ENCODE data around the gene TROAP.
"Not testable (repeated sequence)": the region's sequence is repeated elsewhere in the genome, so short reads cannot be mapped to it uniquely, and the experiment has no call there.

Gene TROAP

DNA sequence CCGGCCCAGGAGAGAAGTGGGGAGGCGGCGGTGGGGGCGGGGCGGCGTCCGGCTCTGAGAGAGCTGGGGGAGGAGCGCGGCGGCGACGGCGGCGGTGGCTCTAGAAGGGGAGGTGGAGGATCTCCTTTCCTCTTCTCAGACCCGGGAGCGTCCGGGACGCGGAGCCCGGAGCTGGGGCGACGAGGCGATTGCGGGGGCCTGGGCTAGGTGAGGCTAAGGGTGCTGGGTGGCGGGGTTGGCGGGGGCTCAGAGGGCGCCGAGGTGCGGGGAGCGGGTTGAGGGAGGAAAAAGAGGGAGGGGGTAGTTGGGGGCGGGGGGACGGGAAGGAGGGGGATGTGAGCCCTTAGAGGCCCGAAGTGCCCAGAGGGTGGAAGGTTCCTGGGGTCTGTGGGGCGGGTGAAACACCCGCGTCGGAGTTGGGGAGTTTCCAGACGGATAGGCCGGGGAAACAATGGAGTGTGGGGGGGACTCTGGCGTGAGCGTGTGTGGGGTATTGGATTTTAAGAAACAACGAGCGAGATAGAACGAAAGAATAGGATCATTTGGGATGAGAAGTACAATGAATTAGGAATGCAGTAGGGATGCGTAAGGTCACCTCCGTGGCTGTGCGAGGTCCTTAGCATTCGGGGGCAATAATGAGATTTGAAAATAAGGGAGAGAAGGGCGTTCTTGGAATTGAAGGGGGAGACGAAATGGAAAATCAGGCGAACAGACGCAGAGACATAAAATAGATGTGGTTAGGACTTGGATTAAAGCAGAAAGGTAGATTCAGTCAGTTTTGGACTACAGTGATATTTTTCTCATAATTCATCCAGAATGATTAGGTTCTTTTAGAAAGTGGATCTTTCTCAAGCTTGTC lies 44.6 kb downstream of the TROAP start, which contains the start of gene SPATS2:
Gene SPATS2 (plus strand): TSS at position 82 of the 859 bp plus-strand sequence. CDS start 93,551 bp downstream, outside the sequence.
- TF ChIP-seq, protein P1, sequence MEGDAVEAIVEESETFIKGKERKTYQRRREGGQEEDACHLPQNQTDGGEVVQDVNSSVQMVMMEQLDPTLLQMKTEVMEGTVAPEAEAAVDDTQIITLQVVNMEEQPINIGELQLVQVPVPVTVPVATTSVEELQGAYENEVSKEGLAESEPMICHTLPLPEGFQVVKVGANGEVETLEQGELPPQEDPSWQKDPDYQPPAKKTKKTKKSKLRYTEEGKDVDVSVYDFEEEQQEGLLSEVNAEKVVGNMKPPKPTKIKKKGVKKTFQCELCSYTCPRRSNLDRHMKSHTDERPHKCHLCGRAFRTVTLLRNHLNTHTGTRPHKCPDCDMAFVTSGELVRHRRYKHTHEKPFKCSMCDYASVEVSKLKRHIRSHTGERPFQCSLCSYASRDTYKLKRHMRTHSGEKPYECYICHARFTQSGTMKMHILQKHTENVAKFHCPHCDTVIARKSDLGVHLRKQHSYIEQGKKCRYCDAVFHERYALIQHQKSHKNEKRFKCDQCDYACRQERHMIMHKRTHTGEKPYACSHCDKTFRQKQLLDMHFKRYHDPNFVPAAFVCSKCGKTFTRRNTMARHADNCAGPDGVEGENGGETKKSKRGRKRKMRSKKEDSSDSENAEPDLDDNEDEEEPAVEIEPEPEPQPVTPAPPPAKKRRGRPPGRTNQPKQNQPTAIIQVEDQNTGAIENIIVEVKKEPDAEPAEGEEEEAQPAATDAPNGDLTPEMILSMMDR (IDR thresholded peaks at IDR 0.05; ENCODE audit: borderline replicate concordance, control extremely low read depth, extremely low read depth, insufficient read depth, missing control alignments): no peak
- in situ Hi-C loops (cut with MboI; ENCODE audit: low sequenced_read_pairs, unreplicated experiment): no loop called here
- DNase-seq (ENCODE audit: low spot score): no peak

DNA sequence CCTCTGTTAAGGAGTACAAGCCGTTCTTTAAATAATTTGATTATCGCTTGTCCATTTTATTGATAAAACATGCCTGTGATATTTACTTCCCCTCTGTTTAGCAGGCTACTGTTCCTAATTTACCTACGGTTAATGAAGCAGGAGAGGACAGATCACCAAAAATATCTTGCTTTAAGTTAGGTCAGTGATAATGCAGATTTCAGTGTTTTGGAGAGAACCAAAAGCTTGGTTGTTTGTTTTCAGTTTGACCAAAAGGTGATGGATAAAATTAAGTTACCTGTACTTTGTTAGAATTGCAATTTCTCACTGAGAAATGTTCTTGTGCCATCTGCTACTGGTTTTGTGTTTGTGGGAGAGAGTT lies 45.2 kb downstream of the TROAP start:
- in situ Hi-C loops (cut with MboI; ENCODE audit: low sequenced_read_pairs, unreplicated experiment): no loop called here
- DNase-seq (ENCODE audit: low spot score): no peak
- TF ChIP-seq, protein P1 (IDR thresholded peaks at IDR 0.05; ENCODE audit: borderline replicate concordance, control extremely low read depth, extremely low read depth, insufficient read depth, missing control alignments): no peak

DNA sequence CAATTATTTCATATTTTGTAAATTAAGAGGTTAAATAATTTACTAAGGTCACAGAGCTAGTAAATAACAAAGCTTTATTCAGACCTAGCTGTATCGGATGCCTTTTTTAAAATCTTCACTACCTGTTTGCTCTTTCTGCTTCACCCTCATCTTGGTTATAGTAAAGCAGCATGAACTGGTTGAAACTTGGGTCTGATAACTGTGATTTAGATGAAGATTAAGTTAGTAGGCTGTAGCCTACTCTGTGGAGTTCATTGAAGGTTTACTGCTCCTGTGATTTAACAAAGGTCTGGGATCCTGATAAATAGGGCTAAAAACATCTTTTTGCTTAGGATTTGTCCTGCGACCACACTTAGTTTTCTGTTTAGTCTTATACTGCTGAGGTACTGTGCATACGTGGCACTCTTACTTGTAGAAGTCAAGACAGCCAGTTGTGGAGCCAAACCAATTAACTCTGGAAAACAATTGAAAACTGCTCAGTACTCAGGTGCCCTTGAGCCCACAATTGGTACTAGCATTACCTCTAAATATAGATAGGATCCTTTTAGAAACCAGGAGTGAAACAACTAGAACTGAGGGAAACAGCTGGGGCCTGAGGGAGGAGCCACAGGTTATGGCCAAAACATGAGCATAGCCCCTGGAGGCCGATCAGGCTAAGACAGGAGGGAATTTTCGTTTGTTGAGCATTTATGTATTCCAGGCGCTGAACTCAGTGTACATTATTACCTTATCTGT lies 46.5 kb downstream of the TROAP start:
- TF ChIP-seq, protein P1 (IDR thresholded peaks at IDR 0.05; ENCODE audit: borderline replicate concordance, control extremely low read depth, extremely low read depth, insufficient read depth, missing control alignments): peak; percentile 10
- DNase-seq (ENCODE audit: low spot score): peak; percentile 64
- in situ Hi-C loops (cut with MboI; ENCODE audit: low sequenced_read_pairs, unreplicated experiment): no loop called here

DNA sequence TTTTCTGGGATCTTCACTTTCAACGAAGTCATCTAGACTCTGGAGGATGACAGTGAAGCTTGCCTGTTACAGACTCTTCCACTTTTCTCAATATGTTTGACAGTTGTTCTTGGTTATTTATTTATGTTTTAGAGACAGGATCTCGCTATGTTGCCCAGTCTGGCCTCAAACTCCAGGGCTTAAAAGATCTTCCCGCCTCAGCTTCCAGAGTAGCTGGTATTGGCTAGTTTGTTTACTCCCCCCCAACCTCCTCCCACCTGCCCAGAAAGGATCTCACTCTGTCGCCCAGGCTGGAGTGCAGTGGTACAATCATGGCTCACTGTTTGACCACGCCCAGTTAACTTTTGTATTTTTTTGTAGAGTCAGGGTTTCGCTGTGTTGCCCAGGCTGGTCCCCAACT lies 47.5 kb downstream of the TROAP start:
- in situ Hi-C loops (cut with MboI; ENCODE audit: low sequenced_read_pairs, unreplicated experiment): no loop called here
- DNase-seq (ENCODE audit: low spot score): no peak
- TF ChIP-seq, protein P1 (IDR thresholded peaks at IDR 0.05; ENCODE audit: borderline replicate concordance, control extremely low read depth, extremely low read depth, insufficient read depth, missing control alignments): no peak

DNA sequence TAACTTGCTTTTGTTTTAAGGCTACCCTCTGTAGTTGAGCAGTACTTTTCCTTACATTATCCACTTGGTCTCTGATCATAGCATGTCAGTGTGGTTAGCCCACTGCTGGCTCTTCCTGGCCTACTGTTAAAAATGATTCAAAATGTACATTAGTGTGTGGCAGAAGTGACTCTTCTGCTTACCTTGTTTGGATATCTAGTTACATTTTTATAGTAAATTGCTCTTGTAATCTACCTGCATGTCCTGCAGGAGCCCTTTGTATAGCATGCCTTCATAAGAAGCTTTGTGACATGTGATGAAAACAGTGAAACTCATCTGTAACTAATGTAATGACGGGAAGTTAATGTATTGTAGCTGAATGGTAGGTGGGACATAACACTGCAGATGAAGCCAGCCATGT lies 52.4 kb downstream of the TROAP start:
- TF ChIP-seq, protein P1 (IDR thresholded peaks at IDR 0.05; ENCODE audit: borderline replicate concordance, control extremely low read depth, extremely low read depth, insufficient read depth, missing control alignments): no peak
- in situ Hi-C loops (cut with MboI; ENCODE audit: low sequenced_read_pairs, unreplicated experiment): no loop called here
- no peak for DNase-seq (ENCODE audit: low spot score)

DNA sequence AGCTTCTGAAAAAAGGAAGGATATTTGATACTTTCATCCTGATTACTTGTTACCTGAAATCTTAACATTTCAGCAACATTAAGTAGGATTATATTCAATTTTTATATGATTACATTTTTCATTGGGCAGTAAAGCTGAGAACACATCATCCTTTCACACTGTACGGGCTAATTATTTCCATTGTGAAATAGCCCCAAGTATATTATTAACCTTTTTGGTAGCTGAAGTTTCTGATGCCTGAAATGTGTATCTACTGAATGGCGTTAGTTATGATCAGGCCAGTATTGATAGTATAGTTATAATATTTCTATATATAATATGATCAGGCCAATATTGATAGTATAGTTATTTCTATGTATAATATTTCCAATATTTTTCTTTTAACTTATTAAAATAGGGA lies 54.3 kb downstream of the TROAP start:
- TF ChIP-seq, protein P1 (IDR thresholded peaks at IDR 0.05; ENCODE audit: borderline replicate concordance, control extremely low read depth, extremely low read depth, insufficient read depth, missing control alignments): no peak
- no peak for DNase-seq (ENCODE audit: low spot score)
- in situ Hi-C loops (cut with MboI; ENCODE audit: low sequenced_read_pairs, unreplicated experiment): no loop called here

DNA sequence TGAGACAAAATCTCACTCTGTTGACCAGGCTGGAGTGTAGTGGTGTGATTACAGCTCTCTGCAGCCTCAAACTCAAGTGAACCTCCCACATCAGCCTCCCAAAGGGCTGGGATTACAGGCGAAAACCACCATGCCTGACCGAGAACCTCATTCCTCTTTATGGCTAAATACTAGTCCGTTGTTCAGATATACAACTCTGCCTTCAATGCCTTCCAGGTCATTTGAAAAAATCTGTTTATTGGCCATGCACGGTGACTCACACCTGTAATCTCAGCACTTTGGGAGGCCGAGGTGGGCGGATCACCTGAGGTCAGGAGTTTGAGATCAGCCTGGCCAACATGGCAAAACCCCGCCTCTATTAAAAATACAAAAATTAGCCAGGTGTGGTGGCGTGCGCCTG lies 57.1 kb downstream of the TROAP start:
- DNase-seq (ENCODE audit: low spot score); in situ Hi-C loops (cut with MboI; ENCODE audit: low sequenced_read_pairs, unreplicated experiment): not testable (repeated sequence)

Measured in GM13976 (cell line).